ENCODE results near the gene KRT78.
"Not testable (repeated sequence)": the region's sequence is repeated elsewhere in the genome, so short reads cannot be mapped to it uniquely, and the experiment has no call there.

Gene KRT78

DNA sequence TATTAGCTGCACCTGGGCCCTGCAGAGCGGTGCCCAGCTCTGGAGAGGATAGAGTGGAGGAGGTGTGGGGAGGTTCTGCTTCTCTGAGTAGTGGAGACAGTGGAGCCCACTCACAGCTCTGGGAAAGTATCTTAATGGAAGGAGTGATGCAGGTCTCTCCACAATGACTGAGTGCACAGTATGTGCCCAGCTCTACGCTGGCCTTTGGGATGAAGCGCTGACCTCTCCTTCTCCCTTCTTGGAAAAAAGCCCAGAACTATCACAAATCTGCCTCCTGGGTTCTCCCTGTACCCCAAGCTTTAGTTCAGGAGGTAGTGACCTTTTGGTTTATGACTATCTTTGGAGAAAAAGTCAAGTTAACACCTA is 52.4 kb downstream of the KRT78 start:
- DNase-seq (ENCODE audit: low spot score): no peak

- DNase-seq (ENCODE audit: low spot score): no peak
Measured at GRCh38 chr12:52795694-52796428, 52.9 kb downstream of the KRT78 start, which contains the start of gene KRT3. Gene KRT3, minus strand, starts transcription at chr12:52796117. Its CDS starts 75 bp downstream, at chr12:52796042.

DNA sequence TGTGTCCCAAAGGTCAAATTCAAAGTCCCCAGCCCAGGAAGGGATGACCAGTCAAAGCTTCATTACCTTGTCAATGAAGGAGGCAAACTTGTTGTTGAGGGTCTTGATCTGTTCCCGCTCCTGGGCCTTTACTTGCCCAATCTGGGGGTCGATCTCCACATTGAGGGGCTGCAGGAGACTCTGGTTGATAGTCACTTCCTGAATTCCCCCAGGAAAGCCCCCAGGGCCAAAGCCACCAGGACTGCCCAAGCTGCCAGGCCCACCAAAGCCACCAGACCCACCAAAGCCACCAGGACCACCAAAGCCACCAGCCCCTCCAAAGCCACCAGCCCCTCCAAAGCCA is 53.5 kb downstream of the KRT78 start:
- not testable (repeated sequence) for DNase-seq (ENCODE audit: low spot score)

GRCh38 chr12:52794479-52795331 is 54.1 kb downstream of the KRT78 start:
- DNase-seq (ENCODE audit: low spot score): no peak

DNA sequence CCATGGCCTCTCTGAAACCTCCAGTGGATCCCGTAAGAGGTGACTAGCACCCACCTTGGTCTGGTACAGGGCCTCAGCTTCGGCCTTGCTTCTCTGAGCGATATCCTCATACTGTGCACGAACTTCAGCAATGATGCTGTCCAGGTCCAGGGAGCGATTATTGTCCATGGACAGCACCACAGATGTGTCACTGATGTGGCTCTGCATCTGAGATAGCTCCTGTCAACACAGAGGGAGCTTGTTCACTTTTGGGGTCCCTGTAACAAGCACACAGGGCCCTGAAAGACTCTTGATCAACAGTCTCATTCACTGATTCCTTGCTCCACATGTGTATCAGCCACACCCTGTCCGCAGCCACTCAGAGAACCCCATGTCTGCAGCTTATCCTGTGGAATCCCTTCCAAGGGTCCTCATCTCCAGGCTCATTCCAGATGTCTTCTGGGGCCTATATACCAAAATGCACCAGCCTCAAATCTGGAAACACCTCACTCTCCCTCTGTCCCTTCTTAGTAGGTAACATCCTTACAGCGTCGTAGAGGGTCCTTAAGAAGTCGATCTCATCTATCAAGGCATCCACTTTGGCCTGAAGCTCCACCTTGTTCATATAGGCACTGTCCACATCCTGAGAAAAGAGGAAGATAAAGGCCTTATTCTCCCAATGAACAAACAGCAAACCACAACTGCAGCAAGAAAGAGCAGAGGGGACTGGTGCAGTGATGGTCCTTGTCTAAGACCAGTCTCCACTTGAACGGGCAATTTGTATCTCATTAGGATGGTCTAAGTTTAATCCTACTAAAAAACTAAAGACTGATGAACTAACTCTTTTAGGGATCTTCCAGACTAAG is 56.4 kb downstream of the KRT78 start:
- no peak for DNase-seq (ENCODE audit: low spot score)

DNA sequence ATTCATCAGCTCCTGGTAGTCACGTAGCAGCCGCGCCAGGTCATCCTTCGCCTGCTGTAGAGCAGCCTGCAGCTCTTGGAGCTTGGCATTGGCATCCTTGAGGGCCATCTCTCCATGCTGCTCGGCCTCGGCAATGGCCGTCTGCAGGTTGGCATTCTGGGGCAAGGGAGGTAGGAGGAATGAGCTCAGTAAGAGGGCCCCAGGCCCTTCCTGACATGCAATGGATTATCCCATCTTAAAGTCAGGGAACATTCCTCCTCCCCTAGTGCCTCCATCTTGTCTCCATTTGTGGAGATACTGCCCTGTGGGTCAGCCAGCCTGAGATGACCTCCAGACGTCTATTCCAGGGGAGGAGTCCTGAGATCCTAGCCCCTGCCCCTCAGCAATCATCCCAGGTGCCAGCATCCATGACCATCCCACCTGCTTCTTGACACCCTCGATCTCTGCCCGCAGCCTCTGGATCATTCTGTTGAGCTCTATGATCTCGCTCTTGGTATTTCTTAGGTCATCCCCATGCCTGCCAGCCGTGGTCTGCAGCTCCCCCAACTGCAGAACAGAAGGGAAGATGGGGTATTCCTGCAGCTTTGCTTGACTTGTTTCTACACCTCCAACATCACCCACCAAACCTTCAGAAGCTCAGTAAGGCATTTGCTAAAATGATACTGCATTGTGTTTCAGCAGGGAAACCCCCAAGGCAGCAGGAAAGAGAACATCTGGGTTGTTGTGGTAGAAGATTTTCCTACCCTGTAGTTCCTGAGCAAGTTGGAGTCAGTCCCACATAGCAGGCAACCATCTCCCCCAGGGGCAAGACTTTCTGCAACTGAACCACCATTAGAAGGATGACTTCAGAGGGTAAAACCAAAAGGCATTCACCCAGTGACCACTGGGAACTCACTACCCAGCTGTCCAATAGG is 57.3 kb downstream of the KRT78 start:
- no peak for DNase-seq (ENCODE audit: low spot score)

DNA sequence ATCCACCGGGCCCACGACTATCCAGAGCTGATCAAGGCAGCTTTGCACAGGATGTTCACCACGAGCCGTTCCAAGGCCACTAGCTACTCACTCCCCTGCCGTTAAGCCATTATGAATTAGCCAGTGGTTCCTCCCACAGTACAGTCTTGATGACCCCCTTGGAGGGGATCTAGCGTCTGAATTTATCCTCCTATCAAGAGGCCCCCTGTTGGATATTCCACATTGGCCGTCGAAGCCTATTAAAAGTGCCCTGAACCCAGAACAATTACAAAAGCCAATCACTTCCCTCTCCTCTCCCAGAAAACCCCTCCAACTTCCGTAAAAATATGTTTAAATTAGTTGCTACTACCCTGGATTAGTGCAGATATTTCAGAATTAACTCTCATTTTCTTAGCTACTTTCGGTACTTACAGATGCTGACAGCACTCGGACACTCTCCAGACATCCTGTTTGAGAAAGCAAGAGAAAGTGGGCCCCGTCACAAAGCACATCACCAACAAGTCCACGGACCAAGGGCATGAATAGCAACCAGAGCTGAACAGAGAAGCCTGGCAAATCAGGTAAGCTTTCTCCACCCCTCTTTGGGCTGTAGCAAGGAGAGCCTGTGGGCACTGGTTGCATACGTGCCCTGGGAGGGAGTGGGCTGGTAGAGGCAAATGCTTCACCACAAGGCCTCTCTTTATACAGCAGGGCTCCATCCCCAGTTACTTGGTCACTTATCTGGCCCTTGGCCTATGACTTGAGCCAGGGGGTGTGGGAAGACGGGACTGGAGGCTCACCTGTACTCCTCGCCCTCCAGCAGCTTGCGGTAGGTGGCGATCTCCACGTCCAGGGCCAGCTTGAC is 58.1 kb downstream of the KRT78 start:
- DNase-seq (ENCODE audit: low spot score): no peak

DNA sequence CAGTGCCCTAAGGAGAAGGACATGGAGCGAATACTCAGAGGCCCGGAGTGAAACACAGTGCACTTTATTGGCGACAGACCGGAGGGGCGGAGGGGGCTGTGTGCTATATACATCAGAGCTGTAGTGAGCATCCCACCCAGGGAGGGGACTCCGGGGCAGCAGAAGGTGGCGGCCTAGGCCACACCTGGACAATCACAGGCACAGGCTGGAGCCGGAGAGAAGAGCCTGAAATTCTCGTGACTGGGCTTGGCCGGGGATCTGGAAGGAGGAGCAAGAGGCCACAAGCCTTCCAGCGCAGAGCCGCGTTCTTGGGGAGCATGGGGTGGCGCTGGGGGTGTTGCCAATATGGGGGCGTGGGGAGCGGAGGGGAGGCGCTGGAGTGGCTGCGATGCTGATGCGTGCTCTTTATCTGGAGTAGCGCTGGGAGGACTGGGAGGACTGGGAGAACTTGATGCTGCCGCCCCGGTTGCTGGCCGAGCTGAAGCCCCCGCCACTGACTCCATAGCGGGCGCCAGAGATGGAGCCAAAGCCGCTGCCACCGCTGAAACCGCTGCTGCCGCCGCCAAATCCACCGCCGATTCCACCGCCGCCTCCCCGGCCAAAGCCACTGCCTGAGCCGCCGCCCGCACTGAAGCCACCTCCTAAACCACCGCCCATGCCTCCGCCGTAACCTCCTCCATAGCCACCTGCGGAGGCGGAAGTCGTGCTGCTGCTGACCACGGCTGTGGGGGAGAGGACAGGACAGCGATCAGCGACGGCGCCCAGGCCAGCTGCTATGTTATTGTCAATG is 59.0 kb downstream of the KRT78 start:
- DNase-seq (ENCODE audit: low spot score): no peak

- DNase-seq (ENCODE audit: low spot score): no peak
Measured at GRCh38 chr12:52788876-52789636, 59.7 kb downstream of the KRT78 start.

- no peak for DNase-seq (ENCODE audit: low spot score)
Measured at GRCh38 chr12:52788192-52788875, 60.5 kb downstream of the KRT78 start.
